GM18520 (cell line): ENCODE results near the gene UBR3.
"Not testable (repeated sequence)": the region's sequence is repeated elsewhere in the genome, so short reads cannot be mapped to it uniquely, and the experiment has no call there.

Source experiments
- ATAC-seq: cut with Tn5 transposase; IDR thresholded peaks from one replicate; pipeline ENCODE4 v1.9.1; 2021; ENCODE audit not compliant: unreplicated experiment

UBR3 gene

DNA sequence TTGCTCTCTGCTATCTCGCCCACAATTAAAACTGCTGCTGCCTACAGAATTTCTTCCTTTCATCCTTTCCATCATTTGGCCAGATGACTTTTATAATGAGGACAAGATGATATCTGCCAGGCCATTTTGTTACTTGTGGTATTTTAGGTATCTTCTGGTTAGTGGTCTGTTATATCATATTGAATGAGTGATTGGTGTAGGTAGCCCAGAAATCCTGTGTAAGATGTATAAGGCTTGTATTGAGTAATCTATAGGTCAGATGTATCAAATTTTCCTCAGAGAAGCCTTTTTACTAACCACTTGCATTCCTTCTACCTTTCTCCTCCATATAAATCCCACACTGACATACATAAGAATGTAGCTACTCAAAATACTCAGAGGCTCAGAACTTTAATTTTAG, 118.3 kb downstream of the UBR3 start:
- ATAC-seq = no peak

DNA sequence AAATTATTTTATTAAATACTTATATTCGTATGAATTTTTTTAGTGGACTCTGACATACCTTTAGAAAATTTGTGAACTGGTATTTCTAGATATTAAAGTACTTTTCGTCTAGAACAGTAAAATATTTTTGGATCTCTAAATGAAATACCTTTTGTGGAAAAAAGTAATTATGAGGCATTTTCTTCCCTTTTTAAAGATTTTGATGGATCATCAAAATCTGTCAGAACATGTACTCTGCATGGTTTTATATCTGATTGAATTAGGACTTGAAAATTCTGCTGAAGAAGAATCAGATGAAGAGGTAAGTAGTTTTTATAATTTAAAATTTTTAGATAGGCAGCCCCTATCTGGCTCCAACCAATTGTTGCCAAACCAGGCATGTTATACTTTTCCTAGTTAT, 118.8 kb downstream of the UBR3 start:
- no peak for ATAC-seq

DNA sequence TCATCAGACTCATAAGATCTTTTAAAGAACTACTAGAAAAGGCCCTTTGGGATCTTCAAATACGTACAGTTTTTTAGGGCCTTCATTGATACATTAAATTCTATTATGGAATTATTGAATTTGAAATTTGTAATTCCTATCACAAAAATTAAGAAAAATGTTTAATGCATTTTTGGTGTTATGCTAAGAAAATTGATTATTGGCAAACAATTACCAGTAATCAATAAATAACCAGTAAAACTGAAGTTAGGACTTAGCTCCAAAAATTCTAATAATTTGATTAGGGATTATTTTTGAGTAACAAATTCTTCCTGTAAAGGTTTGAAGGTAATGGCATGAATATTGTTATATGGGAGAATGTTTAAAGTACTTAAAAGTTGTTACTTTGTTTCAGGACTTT, 119.3 kb downstream of the UBR3 start:
- no peak for ATAC-seq

DNA sequence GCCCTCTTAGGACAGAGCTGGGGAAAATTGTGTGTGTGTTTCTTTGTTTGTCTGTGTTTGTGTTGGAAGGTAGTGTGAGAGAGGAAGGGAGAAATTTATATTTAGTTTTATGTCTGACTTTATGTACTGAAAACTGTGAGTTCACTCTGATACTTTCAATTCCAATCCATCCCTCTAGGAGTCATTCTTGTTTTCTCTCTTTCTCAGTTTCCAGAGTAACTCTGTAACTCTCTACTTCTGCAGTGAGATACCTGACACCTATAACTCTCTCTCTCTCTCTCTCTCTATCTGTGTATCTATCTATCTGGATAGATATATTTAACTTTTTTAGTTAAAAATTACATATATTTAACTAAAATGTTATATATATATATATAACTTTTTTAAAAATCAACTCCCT, 128.7 kb downstream of the UBR3 start:
- no peak for ATAC-seq

- not testable (repeated sequence) for ATAC-seq
These were observed 130.0 kb downstream of the UBR3 start for GRCh38 chr2:169957219-169957618.

DNA sequence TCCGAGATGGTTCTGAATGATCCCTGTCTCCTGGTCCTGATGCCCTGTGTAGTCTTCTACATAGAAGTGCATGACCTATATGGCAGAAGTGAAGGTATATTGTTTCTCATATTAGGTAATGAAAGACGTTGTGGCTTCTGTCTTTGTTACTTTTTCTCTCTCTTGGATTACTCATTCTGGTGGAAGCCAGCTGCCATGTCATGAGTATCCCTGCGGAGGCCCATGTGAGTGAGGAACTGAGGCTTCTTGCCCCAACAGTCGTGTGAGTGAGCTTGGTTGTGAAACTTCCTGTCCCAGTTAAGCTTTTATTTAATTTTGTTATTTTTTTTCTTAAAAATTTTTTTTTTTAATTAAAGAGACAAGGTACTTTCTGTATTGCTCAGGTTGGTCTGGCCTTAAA, 134.7 kb downstream of the UBR3 start:
- no peak for ATAC-seq

- ATAC-seq = no peak
These were observed 136.5 kb downstream of the UBR3 start for GRCh38 chr2:169963786-169964185.

- no peak for ATAC-seq
These were observed 137.5 kb downstream of the UBR3 start for GRCh38 chr2:169964740-169965139.

- ATAC-seq = no peak
These were observed 138.2 kb downstream of the UBR3 start for GRCh38 chr2:169965495-169965894.

GRCh38 chr2:169966454-169966853, 139.2 kb downstream of the UBR3 start:
- ATAC-seq = no peak

- ATAC-seq = no peak
These were observed 141.5 kb downstream of the UBR3 start for GRCh38 chr2:169968743-169969142.

- no peak for ATAC-seq
These were observed 148.0 kb downstream of the UBR3 start for GRCh38 chr2:169975221-169975620.

DNA sequence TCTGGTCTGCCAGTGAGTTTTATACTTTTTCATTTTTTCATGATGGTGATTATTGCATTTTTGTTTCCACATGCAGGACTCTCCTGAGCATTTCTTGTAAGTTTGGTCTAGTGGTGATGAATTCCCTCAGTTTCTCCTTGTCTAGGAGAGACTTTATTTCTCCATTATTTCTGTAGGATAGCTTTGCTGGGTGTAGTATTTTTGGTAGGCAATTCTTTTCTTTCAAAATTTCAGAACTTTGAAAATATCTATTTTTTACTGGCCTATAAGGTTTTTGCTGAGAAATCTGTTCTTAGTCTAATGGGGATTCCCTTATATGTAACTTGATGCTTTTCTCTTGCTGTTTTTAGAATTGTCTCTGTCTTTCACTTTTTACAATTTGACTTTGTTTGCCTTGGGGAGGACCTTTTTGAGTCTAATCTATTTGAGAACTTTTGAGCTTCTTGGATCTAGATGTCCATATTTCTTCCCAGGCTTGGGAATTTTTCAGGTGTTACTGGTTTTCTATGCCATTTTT, 149.1 kb downstream of the UBR3 start:
- ATAC-seq = no peak

DNA sequence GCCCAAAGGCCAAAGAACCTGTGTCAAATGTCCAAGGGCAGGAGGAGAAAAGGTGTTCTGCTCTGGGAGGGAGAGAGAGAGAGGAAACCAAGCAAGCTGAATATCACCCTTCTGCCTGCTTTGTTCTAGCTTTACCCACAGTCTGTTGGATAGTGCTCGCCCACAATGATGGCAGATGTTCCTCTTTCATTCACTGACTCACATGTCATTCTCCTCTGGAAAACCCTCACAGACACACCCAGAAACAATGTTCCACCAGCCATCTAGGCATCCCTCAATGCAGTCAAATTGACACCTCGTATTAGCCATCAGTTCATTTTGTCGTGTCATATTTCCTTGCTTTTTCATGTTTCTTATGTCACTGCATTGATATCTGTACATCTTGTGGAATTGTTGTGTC, 150.3 kb downstream of the UBR3 start:
- ATAC-seq = no peak

DNA sequence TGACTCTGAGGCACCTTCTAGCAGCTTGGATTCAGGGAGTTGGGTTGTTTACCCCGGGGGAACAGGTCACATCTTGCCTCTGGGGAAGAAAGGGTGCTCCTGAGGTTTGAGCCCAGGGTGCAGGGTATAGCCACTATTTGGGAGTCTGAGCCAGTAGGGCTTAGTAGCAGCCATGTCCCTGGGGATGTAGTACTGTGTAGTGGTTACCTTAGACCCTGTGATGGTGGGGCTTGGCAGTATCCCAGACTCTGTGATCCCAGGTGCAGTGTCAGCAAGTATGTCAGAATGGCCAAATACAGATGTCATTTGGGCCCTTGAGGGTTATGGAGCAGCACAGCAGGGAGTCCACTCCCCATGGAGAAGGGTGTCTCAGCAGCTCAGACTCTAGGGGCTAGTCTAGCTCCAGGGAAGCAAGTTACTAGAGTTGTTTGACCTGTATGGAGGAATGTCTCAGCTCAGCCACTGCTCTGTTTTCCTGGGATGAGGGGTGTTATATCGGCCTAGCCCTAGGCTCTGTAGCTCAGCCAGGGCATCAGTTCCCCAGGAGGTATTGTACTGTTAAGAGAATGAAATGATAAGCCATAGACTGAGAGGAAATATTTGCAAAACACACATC, 151.3 kb downstream of the UBR3 start:
- no peak for ATAC-seq

DNA sequence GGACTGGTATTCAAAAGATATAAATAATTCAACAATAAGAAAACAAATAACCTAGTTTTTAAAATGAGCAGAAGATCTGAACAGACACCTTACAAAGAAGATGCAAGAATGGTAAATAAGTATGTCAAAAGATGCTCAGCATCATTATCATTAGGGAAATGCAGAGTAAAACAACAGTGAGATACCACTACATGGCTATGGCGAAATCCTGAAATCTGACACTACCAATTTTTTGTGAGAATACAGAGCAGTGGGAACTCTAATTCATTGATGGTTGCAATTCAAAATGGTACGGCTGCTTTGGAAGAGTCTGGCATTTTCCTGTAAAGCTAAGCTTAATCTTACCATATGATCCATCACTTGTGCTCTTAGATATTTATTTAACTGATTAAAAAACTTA, 151.8 kb downstream of the UBR3 start:
- no peak for ATAC-seq

GRCh38 chr2:169980001-169980400, 152.7 kb downstream of the UBR3 start:
- ATAC-seq = no peak

GRCh38 chr2:169980643-169981042, 153.4 kb downstream of the UBR3 start:
- ATAC-seq = no peak

- ATAC-seq = no peak
These were observed 155.7 kb downstream of the UBR3 start for GRCh38 chr2:169982929-169983328.

DNA sequence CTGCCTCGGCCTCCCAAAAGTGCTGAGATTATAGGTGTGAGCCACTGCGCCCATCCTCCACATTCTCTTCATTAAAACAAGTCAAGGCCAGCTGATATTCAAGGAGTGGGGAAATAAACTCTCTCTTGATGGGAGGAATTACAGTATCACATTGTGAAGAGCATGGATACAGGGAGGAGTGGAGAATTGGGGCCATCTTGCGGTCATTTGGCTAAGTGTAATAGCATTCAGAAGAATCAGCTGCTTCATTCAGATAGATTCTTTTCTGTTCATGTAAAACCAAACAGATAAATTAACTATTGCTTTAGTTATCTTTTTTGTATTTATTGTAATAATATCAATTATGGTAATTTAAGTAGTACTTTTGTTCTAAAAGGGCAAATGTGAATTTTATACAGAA, 156.3 kb downstream of the UBR3 start:
- no peak for ATAC-seq

GRCh38 chr2:169984145-169984544, 156.9 kb downstream of the UBR3 start:
- no peak for ATAC-seq

DNA sequence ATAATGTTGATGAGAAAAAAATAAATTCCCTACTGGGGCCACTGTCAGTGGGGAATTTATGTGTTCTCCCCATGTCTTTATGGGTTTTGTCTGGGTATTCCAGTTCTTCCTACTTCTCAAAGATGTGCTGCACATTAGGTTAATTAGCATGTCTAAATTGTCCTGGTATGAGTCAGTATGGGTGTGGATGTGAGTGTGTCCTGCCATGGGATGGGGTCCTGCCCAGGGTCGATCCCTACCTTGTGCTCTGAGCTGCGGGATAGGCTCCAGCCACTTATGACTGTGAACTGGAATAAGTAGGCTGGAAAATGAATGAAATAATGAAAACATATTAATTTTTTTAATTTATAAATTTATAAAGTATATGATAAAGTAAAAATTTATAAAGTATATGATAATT, 167.5 kb downstream of the UBR3 start:
- ATAC-seq = no peak

DNA sequence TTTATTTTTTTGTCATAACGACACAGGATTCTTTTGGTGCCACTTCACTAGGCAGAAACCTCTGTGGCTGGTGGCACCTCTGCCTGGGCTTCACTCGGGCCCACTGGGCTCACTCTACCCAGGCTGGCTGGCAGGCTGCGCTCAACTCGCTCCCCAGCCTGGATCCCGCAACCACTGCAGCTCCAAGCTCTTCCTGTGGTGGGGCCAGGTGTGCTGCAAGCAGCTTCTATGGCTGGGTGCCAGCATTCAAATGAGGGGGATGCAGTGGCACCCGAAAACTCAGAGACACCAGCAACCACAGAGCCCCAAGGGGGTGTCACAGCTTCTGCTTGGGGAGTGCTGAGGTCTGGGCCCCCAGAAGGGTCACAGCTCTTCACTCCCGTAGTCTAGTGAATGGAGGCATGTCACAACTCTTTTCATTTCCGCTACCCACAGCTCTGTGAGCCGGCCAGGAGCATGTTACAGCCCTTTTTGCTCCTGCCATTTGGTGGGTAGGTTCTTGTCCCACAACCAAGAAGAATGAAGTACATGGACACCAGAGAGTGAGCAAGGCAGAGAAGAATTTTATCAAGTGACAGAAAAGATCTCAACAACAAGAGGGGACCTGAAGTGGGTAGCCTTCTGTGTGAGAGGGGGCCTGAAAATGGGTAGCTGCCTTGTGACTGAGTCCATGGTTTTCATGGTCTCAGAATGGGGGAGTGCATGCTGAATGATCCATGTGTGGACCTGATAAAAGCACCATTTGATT, 170.1 kb downstream of the UBR3 start:
- no peak for ATAC-seq
